SK-N-MC (cell line): ENCODE results near the gene ENHO.

Experiments used
- DNase-seq: peaks from one replicate; pipeline ENCODE4 v3.0.0-alpha.2; 2011; ENCODE audit warnings: low read depth, low spot score
- H3K27ac ChIP-seq: fragments of 200-600 bp; sonication (generic); 2 replicates; pipeline ENCODE4 v1.5.1; 2016; ENCODE audit warnings: mixed run types
- H3K36me3 ChIP-seq: fragments of 200-600 bp; sonication (generic); 2 replicates; pipeline ENCODE4 v1.6.1; 2017; ENCODE audit warnings: antibody characterized with exemption, low read length, mixed read lengths; ENCODE audit not compliant: insufficient read depth
- H3K4me3 ChIP-seq: fragments of 200-600 bp; sonication (generic); 2 replicates; pipeline ENCODE4 v1.5.1; 2016
- H3K9ac ChIP-seq: fragments of 200-600 bp; sonication (generic); 2 replicates; pipeline ENCODE4 v1.8.0; 2017; ENCODE audit warnings: mixed run types, mixed read lengths; ENCODE audit not compliant: insufficient read length
- H3K9me3 ChIP-seq: fragments of 200-600 bp; sonication (generic); 2 replicates; pipeline ENCODE4 v1.6.1; 2017; ENCODE audit warnings: low read depth, mild to moderate bottlenecking, antibody characterized with exemption, low read length, moderate library complexity, mixed read lengths
- EZH2 ChIP-seq: fragments of 200-600 bp; sonication (generic); IDR thresholded peaks from one replicate; pipeline ENCODE4 v1.6.1; 2017; ENCODE audit warnings: antibody characterized with exemption
- FOXP2 ChIP-seq: optimal IDR thresholded peaks from 2 replicates; pipeline ENCODE3; 2011; ENCODE audit warnings: mild to moderate bottlenecking, moderate library complexity; ENCODE audit not compliant: insufficient read depth; ENCODE audit errors: extremely low read length, control extremely low read depth
- POLR2AphosphoS5 ChIP-seq: IDR thresholded peaks from 2 replicates; pipeline ENCODE4 v1.6.1; 2012; ENCODE audit warnings: mild to moderate bottlenecking, low read depth, low read length, borderline replicate concordance

Gene ENHO

DNA sequence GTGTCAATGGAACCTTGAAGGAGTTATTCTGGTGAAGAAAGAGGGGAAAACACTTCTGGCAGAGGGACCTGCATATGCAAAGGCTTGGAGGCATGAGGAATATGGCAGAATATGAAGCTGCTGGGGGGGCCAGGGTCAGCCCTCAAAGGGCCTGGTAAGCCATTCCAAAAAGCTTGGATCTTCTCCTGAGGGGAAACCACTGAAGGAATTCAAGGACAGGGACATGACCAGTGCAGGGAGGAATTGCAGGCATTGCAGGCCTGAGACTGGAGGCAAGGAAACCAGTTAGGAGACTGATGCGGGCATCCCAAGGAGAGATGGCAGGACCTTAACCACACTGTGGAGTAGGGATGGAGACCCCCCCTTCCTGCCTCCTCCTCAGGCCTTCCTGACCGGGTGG, 21.4 kb downstream of the ENHO start:
- Histone ChIP-seq H3K27ac (no peak overlapping the region), H3K36me3 (no peaks in the 10 kb centered on the region), H3K9me3 (no peaks in the 10 kb centered on the region), H3K4me3 (no peak overlapping the region), H3K9ac (no peak overlapping the region)
- DNase-seq: no peak
- no peak for TF ChIP-seq FOXP2
- no peak for TF ChIP-seq EZH2
- no peak for TF ChIP-seq POLR2AphosphoS5

- Histone ChIP-seq H3K36me3 (no peaks in the 10 kb centered on the region), H3K9me3 (no peaks in the 10 kb centered on the region), H3K4me3 (no peak overlapping the region), H3K27ac (no peak overlapping the region), H3K9ac (no peak overlapping the region)
- no peak for DNase-seq
- no peak for TF ChIP-seq EZH2
- TF ChIP-seq FOXP2: no peak
- TF ChIP-seq POLR2AphosphoS5: no peak
Measured at GRCh38 chr9:34500623-34501267, 22.0 kb downstream of the ENHO start.

GRCh38 chr9:34499076-34499475, 23.7 kb downstream of the ENHO start:
- H3K9me3 ChIP-seq: no peaks in the 10 kb centered on the region
- no peak overlapping the region for H3K4me3 ChIP-seq
- no peak overlapping the region for H3K27ac ChIP-seq
- no peak for DNase-seq
- TF ChIP-seq EZH2 (no peak), FOXP2 (no peak), POLR2AphosphoS5 (no peak)
- no peak overlapping the region for H3K9ac ChIP-seq
- H3K36me3 ChIP-seq: no peaks in the 10 kb centered on the region

DNA sequence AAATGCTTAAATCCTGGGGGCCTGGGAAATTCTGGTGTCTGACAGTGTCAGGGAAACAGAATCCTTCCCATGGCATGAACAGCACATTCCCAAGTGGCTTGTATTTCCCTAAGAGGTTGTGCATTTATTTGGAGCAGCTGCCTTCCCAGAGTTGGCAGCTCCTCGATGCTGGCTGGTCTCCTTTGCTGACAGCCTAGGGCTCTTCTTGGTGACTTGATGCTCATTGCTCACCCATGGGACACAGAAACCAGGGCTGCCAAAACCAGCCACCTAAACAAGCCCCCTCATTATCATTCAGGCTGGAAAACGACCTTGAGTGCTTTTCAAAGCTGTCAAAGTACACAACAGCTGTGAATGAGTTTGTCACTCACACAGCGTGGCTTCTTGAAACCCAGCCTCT, 24.2 kb downstream of the ENHO start:
- Histone ChIP-seq H3K27ac (no peak overlapping the region), H3K9me3 (no peaks in the 10 kb centered on the region), H3K4me3 (no peak overlapping the region), H3K9ac (no peak overlapping the region), H3K36me3 (no peaks in the 10 kb centered on the region)
- no peak for TF ChIP-seq FOXP2
- no peak for TF ChIP-seq EZH2
- no peak for TF ChIP-seq POLR2AphosphoS5
- no peak for DNase-seq

GRCh38 chr9:34496149-34496712, 26.6 kb downstream of the ENHO start:
- H3K4me3 ChIP-seq: no peak overlapping the region
- no peaks in the 10 kb centered on the region for H3K36me3 ChIP-seq
- no peak overlapping the region for H3K27ac ChIP-seq
- no peak for TF ChIP-seq POLR2AphosphoS5
- TF ChIP-seq EZH2: no peak
- no peak for TF ChIP-seq FOXP2
- H3K9me3 ChIP-seq: no peaks in the 10 kb centered on the region
- no peak overlapping the region for H3K9ac ChIP-seq
- no peak for DNase-seq

GRCh38 chr9:34493972-34494535, 28.7 kb downstream of the ENHO start:
- Histone ChIP-seq H3K4me3 (no peak overlapping the region), H3K9me3 (no peaks in the 10 kb centered on the region), H3K27ac (no peak overlapping the region), H3K36me3 (no peaks in the 10 kb centered on the region), H3K9ac (no peak overlapping the region)
- TF ChIP-seq POLR2AphosphoS5 (no peak), FOXP2 (no peak), EZH2 (no peak)
- DNase-seq: no peak

DNA sequence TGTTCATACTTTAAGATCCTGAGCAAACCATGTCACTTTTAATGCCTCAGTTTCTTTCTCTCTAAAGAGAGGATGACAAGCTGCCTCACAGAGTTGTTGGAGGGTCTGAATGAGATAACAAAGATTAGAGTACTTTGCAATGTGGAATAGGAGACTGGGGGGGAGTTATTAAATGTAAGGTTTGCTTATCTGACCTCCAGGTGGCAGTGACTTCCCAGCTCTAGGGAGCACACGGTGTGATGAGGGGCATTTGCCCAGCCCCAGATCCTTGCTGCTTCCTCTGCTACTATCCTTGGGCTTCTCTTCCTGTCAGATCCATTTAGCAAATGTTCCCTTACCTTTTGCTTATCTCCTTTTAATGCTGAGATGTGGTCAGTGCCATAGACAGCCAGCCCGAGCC, 30.7 kb downstream of the ENHO start:
- no peak for DNase-seq

DNA sequence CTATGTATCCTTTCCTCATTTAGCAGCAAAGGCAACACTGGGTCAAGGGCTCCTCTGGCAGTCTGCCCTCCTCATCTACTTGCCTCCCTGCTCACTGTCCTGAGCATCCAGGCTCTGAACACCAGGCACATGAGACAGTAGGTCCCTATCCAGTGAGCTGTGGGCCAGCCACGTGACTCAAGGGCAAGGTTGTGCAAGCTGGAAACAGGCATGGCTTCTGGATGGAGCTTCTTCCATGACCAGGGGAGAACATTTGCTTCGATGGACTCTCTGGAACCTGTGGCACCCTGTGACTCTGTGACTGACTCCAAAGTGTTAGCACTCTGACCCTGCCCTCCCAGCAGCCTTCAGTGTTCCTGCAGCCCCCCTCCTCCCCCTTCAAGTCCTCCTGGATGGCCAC, 31.2 kb downstream of the ENHO start:
- DNase-seq: no peak
- no peak overlapping the region for H3K9ac ChIP-seq
- TF ChIP-seq POLR2AphosphoS5 (no peak), FOXP2 (no peak), EZH2 (no peak)
- no peak overlapping the region for H3K27ac ChIP-seq
- H3K36me3 ChIP-seq: no peaks in the 10 kb centered on the region
- no peaks in the 10 kb centered on the region for H3K9me3 ChIP-seq
- H3K4me3 ChIP-seq: no peak overlapping the region

More for the DNA sequence above, 30.7 kb downstream of the ENHO start:
- Histone ChIP-seq H3K4me3 (no peak overlapping the region), H3K9ac (no peak overlapping the region), H3K9me3 (no peaks in the 10 kb centered on the region), H3K36me3 (no peaks in the 10 kb centered on the region), H3K27ac (no peak overlapping the region)
- no peak for TF ChIP-seq EZH2
- TF ChIP-seq FOXP2: no peak
- no peak for TF ChIP-seq POLR2AphosphoS5

- Histone ChIP-seq H3K9me3 (no peaks in the 10 kb centered on the region), H3K36me3 (no peaks in the 10 kb centered on the region), H3K27ac (no peak overlapping the region), H3K4me3 (no peak overlapping the region), H3K9ac (no peak overlapping the region)
- TF ChIP-seq EZH2: no peak
- TF ChIP-seq FOXP2: no peak
- no peak for TF ChIP-seq POLR2AphosphoS5
- no peak for DNase-seq
Measured at GRCh38 chr9:34490760-34491159, 32.0 kb downstream of the ENHO start.
